IPS DF 6.9 (cell line): ENCODE measurements around the gene VPS41.

Source experiments
- DNase-seq: peaks from one replicate; pipeline ENCODE4 v3.0.0-alpha.2; 2013; ENCODE audit warnings: low read depth, low spot score
- H3K27ac ChIP-seq: one replicate; pipeline ENCODE4 v1.5.1; 2013; ENCODE audit warnings: low read length, control low read depth
- H3K27me3 ChIP-seq: 2 replicates; pipeline ENCODE4 v1.6.1; 2013; ENCODE audit warnings: mild to moderate bottlenecking, low read length; ENCODE audit not compliant: control insufficient read depth, insufficient read depth
- H3K36me3 ChIP-seq: 2 replicates; pipeline ENCODE4 v1.6.1; 2013; ENCODE audit warnings: low read length; ENCODE audit not compliant: control insufficient read depth, insufficient read depth
- H3K4me1 ChIP-seq: 2 replicates; pipeline ENCODE4 v1.6.1; 2013; ENCODE audit warnings: low read length; ENCODE audit not compliant: control insufficient read depth, insufficient read depth
- H3K4me3 ChIP-seq: 2 replicates; pipeline ENCODE4 v1.5.1; 2013; ENCODE audit warnings: mild to moderate bottlenecking, low read length
- H3K9me3 ChIP-seq: 2 replicates; pipeline ENCODE4 v1.6.1; 2013; ENCODE audit warnings: low read length, inconsistent platforms; ENCODE audit not compliant: control insufficient read depth, insufficient read depth
- WGBS: extraction: QIAGEN DNeasy Blood & Tissue Kit; methylation state at CpG from one replicate; pipeline ENCODE4 v1.1.7; 2013; ENCODE audit warnings: mixed read lengths, missing lambda C conversion rate; ENCODE audit not compliant: insufficient read length, insufficient coverage; 5-methylcytosine and 5-hydroxymethylcytosine counted together

Gene VPS41

GRCh38 chr7:38909870-38910269 is 879 bp upstream of the VPS41 start:
- Histone ChIP-seq H3K27ac (no peak overlapping the region), H3K4me3 (no peak overlapping the region), H3K36me3 (no peaks in the 10 kb centered on the region), H3K27me3 (no peaks in the 10 kb centered on the region), H3K9me3 (no peaks in the 10 kb centered on the region), H3K4me1 (no peaks in the 10 kb centered on the region)
- DNase-seq, result no peak

GRCh38 chr7:38907766-38908165 is 1.2 kb downstream of the VPS41 start:
- Histone ChIP-seq H3K4me3 (no peak overlapping the region), H3K4me1 (no peaks in the 10 kb centered on the region), H3K9me3 (no peaks in the 10 kb centered on the region), H3K27me3 (no peaks in the 10 kb centered on the region), H3K27ac (no peak overlapping the region), H3K36me3 (no peaks in the 10 kb centered on the region)
- WGBS, result no CpG with 5 or more reads among the region's 1 CpG
- DNase-seq, result no peak

- WGBS, result no CpG with 5 or more reads among the region's 3 CpGs
- H3K4me3 ChIP-seq, result no peak overlapping the region
Observed at GRCh38 chr7:38907066-38907465, 1.9 kb downstream of the VPS41 start.

GRCh38 chr7:38905056-38905759 is 3.8 kb downstream of the VPS41 start:
- H3K27ac ChIP-seq, result no peak overlapping the region
- no peaks in the 10 kb centered on the region for H3K9me3 ChIP-seq
- DNase-seq, result no peak
- WGBS, result 100% methylated on average over 1 of the region's 3 CpGs
- H3K27me3 ChIP-seq, result no peaks in the 10 kb centered on the region
- no peaks in the 10 kb centered on the region for H3K36me3 ChIP-seq
- H3K4me3 ChIP-seq, result no peak overlapping the region
- H3K4me1 ChIP-seq, result 0 out of 2 replicates have a peak, but pooled peaks cover 3% of the 10 kb centered on the region

More at GRCh38 chr7:38907066-38907465, 1.9 kb downstream of the VPS41 start:
- H3K27me3 ChIP-seq, result no peaks in the 10 kb centered on the region
- H3K4me1 ChIP-seq, result 0 out of 2 replicates have a peak, but pooled peaks cover 3% of the 10 kb centered on the region
- no peak overlapping the region for H3K27ac ChIP-seq
- H3K9me3 ChIP-seq, result no peaks in the 10 kb centered on the region
- DNase-seq, result no peak
- no peaks in the 10 kb centered on the region for H3K36me3 ChIP-seq

GRCh38 chr7:38903057-38903456 is 5.9 kb downstream of the VPS41 start:
- Histone ChIP-seq H3K9me3 (no peaks in the 10 kb centered on the region), H3K27ac (no peak overlapping the region), H3K27me3 (no peaks in the 10 kb centered on the region), H3K4me3 (no peak overlapping the region), H3K4me1 (0 out of 2 replicates have a peak, but pooled peaks cover 3% of the 10 kb centered on the region), H3K36me3 (no peaks in the 10 kb centered on the region)
- DNase-seq, result no peak

- DNase-seq, result no peak
- Histone ChIP-seq H3K36me3 (no peaks in the 10 kb centered on the region), H3K27me3 (no peaks in the 10 kb centered on the region), H3K27ac (no peak overlapping the region), H3K4me1 (0 out of 2 replicates have a peak, but pooled peaks cover 3% of the 10 kb centered on the region), H3K4me3 (no peak overlapping the region), H3K9me3 (no peaks in the 10 kb centered on the region)
- no CpG with 5 or more reads among the region's 2 CpGs for WGBS
Observed at GRCh38 chr7:38902449-38902848, 6.5 kb downstream of the VPS41 start.

- no peak for DNase-seq
- Histone ChIP-seq H3K4me1 (no peaks in the 10 kb centered on the region), H3K27ac (no peak overlapping the region), H3K9me3 (no peaks in the 10 kb centered on the region), H3K27me3 (no peaks in the 10 kb centered on the region), H3K4me3 (no peak overlapping the region), H3K36me3 (no peaks in the 10 kb centered on the region)
- no CpG with 5 or more reads among the region's 3 CpGs for WGBS
Observed at GRCh38 chr7:38893061-38893460, 15.9 kb downstream of the VPS41 start.

- H3K4me3 ChIP-seq, result no peak overlapping the region
- H3K27me3 ChIP-seq, result no peaks in the 10 kb centered on the region
- no peak overlapping the region for H3K27ac ChIP-seq
- no peak for DNase-seq
- H3K36me3 ChIP-seq, result no peaks in the 10 kb centered on the region
- no peaks in the 10 kb centered on the region for H3K9me3 ChIP-seq
- WGBS, result no CpG with 5 or more reads among the region's 6 CpGs
- H3K4me1 ChIP-seq, result peaks cover 2% of the 10 kb centered on the region; the same call in 1 of the 2 replicates
Observed at GRCh38 chr7:38890597-38890996, 18.4 kb downstream of the VPS41 start.

- no peak for DNase-seq
- Histone ChIP-seq H3K36me3 (no peaks in the 10 kb centered on the region), H3K27ac (no peak overlapping the region), H3K27me3 (no peaks in the 10 kb centered on the region), H3K4me3 (no peak overlapping the region), H3K9me3 (no peaks in the 10 kb centered on the region), H3K4me1 (peaks cover 2% of the 10 kb centered on the region; the same call in 1 of the 2 replicates)
- WGBS, result no CpG with 5 or more reads among the region's 5 CpGs
Observed at GRCh38 chr7:38889872-38890432, 19.0 kb downstream of the VPS41 start.

GRCh38 chr7:38889079-38889478 is 19.9 kb downstream of the VPS41 start:
- Histone ChIP-seq H3K4me3 (no peak overlapping the region), H3K27ac (no peak overlapping the region), H3K4me1 (peaks cover 2% of the 10 kb centered on the region; the same call in 1 of the 2 replicates), H3K27me3 (no peaks in the 10 kb centered on the region), H3K36me3 (no peaks in the 10 kb centered on the region), H3K9me3 (no peaks in the 10 kb centered on the region)
- WGBS, result no CpG with 5 or more reads among the region's 1 CpG
- DNase-seq, result no peak

GRCh38 chr7:38886265-38886664 is 22.7 kb downstream of the VPS41 start:
- no peak overlapping the region for H3K27ac ChIP-seq
- no peaks in the 10 kb centered on the region for H3K27me3 ChIP-seq
- H3K36me3 ChIP-seq, result no peaks in the 10 kb centered on the region
- no peaks in the 10 kb centered on the region for H3K9me3 ChIP-seq
- DNase-seq, result no peak
- peaks cover 2% of the 10 kb centered on the region; the same call in 1 of the 2 replicates for H3K4me1 ChIP-seq
- H3K4me3 ChIP-seq, result no peak overlapping the region
- WGBS, result no CpG with 5 or more reads among the region's 10 CpGs
